Diencephalon (tissue), 1 donor: ENCODE results near the gene MRGPRD. TPM values are rescaled to one million over a fixed set of nuclear protein-coding genes. Genes with fewer than 3 reads are reported as not detected.

Experiments used
- total RNA-seq: library from RNA; depleted of rRNA; stranded (reverse); fragments of >200 nt; gene quantifications from one replicate; pipeline ENCODE4 v1.2.3, GENCODE V29; 2014

MRGPRD gene
- total RNA-seq = not detected

GRCh38 chr11:68980776-68981065, at the start of gene MRGPRD:
Gene MRGPRD, minus strand, starts transcription at chr11:68980986. Its CDS starts 0 bp downstream, at chr11:68980986.

GRCh38 chr11:69013009-69013951, 32.5 kb upstream of the MRGPRD start, which contains the start of gene MRGPRF:
Gene MRGPRF, minus strand, starts transcription at chr11:69013246. Its CDS starts 3,345 bp downstream, at chr11:69009901.

Other genes with a start within 250 kb of the MRGPRD start
- gene TESMIN, start 229.5 kb downstream of the MRGPRD start, total RNA-seq = 1.8 TPM
- gene CPT1A, start 139.1 kb downstream of the MRGPRD start, total RNA-seq = 13.6 TPM
- 38.8 TPM for gene MRPL21, start 77.2 kb downstream of the MRGPRD start, total RNA-seq
- 12.2 TPM for gene IGHMBP2, start 77.1 kb downstream of the MRGPRD start, total RNA-seq
- 0.92 TPM for gene MRGPRF, start 32.3 kb upstream of the MRGPRD start, total RNA-seq
- 10.4 TPM for gene TPCN2, start 67.9 kb upstream of the MRGPRD start, total RNA-seq
- 0.92 TPM for gene SMIM38, start 174.9 kb upstream of the MRGPRD start, total RNA-seq